HFFc6 (cell line): ENCODE measurements around the gene ANKS1A. TPM values are rescaled to one million over a fixed set of nuclear protein-coding genes. Genes with fewer than 3 reads are reported as not detected.

ENCODE experiments used
- DNase-seq: peaks from one replicate; pipeline ENCODE4 v3.0.0-alpha.2; 2018
- H3K27ac Mint-ChIP-seq: 2 replicates; pipeline ENCODE4 v1.8.0; 2020; ENCODE audit warnings: mild to moderate bottlenecking, mixed read lengths
- H3K27me3 Mint-ChIP-seq: 2 replicates; pipeline ENCODE4 v1.8.0; 2021; ENCODE audit warnings: mild to moderate bottlenecking, moderate library complexity, mixed read lengths; ENCODE audit not compliant: insufficient read depth
- H3K36me3 Mint-ChIP-seq: 2 replicates; pipeline ENCODE4 v1.8.0; 2021; ENCODE audit warnings: low read depth, mixed read lengths
- H3K4me1 Mint-ChIP-seq: 2 replicates; pipeline ENCODE4 v1.8.0; 2020; ENCODE audit warnings: low read depth, mixed read lengths
- H3K4me3 Mint-ChIP-seq: 2 replicates; pipeline ENCODE4 v1.8.0; 2020; ENCODE audit warnings: mild to moderate bottlenecking, moderate library complexity, mixed read lengths
- H3K9me3 Mint-ChIP-seq: 2 replicates; pipeline ENCODE4 v1.8.0; 2020; ENCODE audit warnings: mild to moderate bottlenecking, mixed read lengths
- CTCF ChIP-seq: fragments of 200-600 bp; sonication (generic); IDR thresholded peaks from 2 replicates; pipeline ENCODE4 v1.5.0; 2021; ENCODE audit warnings: antibody characterized with exemption, mild to moderate bottlenecking
- total RNA-seq, 6 experiments: library from RNA; stranded (reverse); fragmentation: NEBNext Ultra II Directional; extraction: Animal tissue kit (Norgen Biotek cat#: 25700); gene quantifications; 2 replicates in 1 of 6; 3 replicates in 5 of 6; pipeline ENCODE4 v1.2.3, GENCODE V29; 2021

ANKS1A gene
- total RNA-seq, 6 experiments from 2014 or later, result 11.6 to 13.5 (median 13.1) TPM

DNA sequence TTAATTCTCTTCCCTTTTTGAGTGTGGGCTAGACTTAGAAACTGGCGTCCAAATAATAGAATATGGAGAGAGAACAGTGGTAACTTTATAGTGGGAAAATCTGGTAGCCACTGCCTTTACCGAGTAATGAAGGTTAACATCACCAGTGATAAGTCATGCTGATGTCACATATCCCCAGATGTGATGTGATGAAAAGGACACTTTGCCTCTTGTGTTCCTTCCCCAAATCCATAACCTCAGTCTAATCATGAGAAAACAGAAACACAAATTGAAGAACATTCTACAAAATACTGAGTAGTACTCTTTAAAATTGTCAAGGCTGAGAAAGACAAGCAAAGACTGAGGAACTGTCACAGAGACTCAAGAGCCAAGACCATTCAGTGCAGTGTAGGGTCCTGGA, 17.8 kb downstream of the ANKS1A start:
- Mint-ChIP-seq H3K4me1 (peaks cover 10% of the 10 kb centered on the region), H3K4me3 (no peak overlapping the region), H3K27me3 (no peaks in the 10 kb centered on the region; the same call in 1 of the 2 replicates), H3K36me3 (peaks cover 6% of the 10 kb centered on the region; the same call in 1 of the 2 replicates), H3K27ac (no peak overlapping the region), H3K9me3 (no peaks in the 10 kb centered on the region)
- TF ChIP-seq CTCF, result no peak
- no peak for DNase-seq

GRCh38 chr6:34908194-34908593, 19.1 kb downstream of the ANKS1A start:
- no peak overlapping the region for H3K27ac Mint-ChIP-seq

DNA sequence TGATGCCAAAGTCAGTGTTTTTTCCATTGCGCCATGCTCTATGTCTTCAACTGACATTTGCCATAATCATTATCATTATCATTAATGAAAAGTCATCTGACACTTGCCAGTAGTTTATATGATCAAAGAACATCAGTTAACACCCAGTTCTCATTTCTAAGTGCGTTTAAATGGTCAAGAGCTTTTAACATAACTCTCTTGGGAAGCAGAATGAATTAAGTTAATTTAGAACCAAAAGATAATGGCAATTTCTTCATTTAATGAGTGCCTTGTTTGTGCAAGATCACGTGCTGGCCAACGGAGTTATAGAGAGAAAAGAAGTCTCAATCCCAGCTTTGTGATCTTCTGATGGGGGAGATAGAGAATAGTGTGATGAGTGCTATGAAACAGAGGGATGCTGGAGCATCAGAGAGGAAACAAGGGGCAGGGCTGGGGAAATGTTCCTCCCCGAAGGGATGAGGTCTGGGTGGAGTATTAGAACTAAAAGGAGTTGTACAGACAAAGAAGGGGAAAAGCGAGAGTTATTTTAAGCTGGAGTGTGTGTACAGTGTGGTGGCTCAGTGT, 20.3 kb downstream of the ANKS1A start:
- Mint-ChIP-seq H3K4me1 (peaks cover 29% of the 10 kb centered on the region), H3K9me3 (no peaks in the 10 kb centered on the region), H3K27ac (no peak overlapping the region), H3K27me3 (no peaks in the 10 kb centered on the region; the same call in 1 of the 2 replicates), H3K36me3 (peaks cover 6% of the 10 kb centered on the region; the same call in 1 of the 2 replicates), H3K4me3 (no peak overlapping the region)
- TF ChIP-seq CTCF, result no peak
- DNase-seq, result no peak

More at GRCh38 chr6:34908194-34908593, 19.1 kb downstream of the ANKS1A start:
- TF ChIP-seq CTCF, result no peak
- no peaks in the 10 kb centered on the region; the same call in 1 of the 2 replicates for H3K27me3 Mint-ChIP-seq
- H3K9me3 Mint-ChIP-seq, result no peaks in the 10 kb centered on the region
- peaks cover 17% of the 10 kb centered on the region for H3K4me1 Mint-ChIP-seq
- H3K4me3 Mint-ChIP-seq, result no peak overlapping the region
- peaks cover 6% of the 10 kb centered on the region; the same call in 1 of the 2 replicates for H3K36me3 Mint-ChIP-seq
- no peak for DNase-seq

- Mint-ChIP-seq H3K9me3 (no peaks in the 10 kb centered on the region), H3K27ac (no peak overlapping the region), H3K4me1 (peaks cover 38% of the 10 kb centered on the region), H3K36me3 (no peaks in the 10 kb centered on the region), H3K27me3 (no peaks in the 10 kb centered on the region; the same call in 1 of the 2 replicates), H3K4me3 (no peak overlapping the region)
- TF ChIP-seq CTCF, result no peak
- no peak for DNase-seq
Measured at GRCh38 chr6:34911822-34912221, 22.8 kb downstream of the ANKS1A start.

DNA sequence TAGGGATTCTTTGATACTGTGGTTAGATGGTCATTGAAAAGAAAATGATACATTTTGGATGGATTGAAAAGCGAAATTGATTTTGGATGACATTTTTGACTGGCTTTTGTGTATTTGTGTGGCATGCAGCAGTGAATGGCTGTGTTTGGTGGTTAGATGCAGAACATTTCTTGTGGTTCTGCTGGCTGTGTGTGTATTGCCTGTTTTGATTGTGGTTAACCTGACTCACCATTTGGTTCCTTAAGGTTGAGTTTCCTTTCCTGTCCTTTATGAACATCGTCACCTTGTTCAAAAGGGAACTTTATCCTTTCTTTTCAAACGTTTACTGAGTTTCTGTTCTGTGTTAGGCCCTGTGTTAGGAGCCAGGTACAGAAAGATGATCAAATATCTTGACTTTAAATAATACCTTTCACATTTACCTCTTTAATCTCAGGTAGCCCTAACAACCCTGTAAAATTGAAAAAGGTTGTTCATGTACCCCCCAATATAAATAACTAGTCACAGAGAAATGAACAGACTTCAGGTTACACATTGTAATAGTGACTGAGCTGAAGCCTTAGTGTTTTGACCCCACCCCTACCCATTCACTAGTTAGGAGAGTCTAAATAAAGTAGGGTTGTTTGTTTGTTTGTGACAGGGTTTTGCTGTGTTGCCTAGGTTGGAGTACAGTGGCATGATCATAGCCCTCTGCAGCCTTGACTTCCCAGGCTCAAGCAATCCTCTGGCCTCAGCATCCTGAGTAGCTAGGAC, 23.8 kb downstream of the ANKS1A start:
- Mint-ChIP-seq H3K36me3 (peaks cover 2% of the 10 kb centered on the region; the same call in 1 of the 2 replicates), H3K9me3 (no peaks in the 10 kb centered on the region), H3K27ac (peak overlapping the region; percentile 10), H3K4me3 (peak overlapping the region; percentile 27), H3K27me3 (no peaks in the 10 kb centered on the region; the same call in 1 of the 2 replicates), H3K4me1 (peaks cover 49% of the 10 kb centered on the region)
- DNase-seq, result peak; percentile 82
- no peak for TF ChIP-seq CTCF
